Liver (tissue), 9 donors: ENCODE results near the gene SLC25A25. TPM values are rescaled to one million over a fixed set of nuclear protein-coding genes. Genes with fewer than 3 reads are reported as not detected.

Source experiments
- DNase-seq: peaks from one replicate; pipeline ENCODE4 v3.0.0-alpha.2; 2017; ENCODE audit warnings: low spot score
- H3K27ac ChIP-seq, 2 donors: one replicate each; pipeline ENCODE4 v1.7.0; 2013; ENCODE audit warnings: inconsistent platforms in 2 of 2, low read length in 2 of 2, control low read depth in 1 of 2, low read depth in 1 of 2, mild to moderate bottlenecking in 1 of 2
- H3K27me3 ChIP-seq, 4 donors: one replicate each; pipeline versions ENCODE4 v1.6.1 to v1.7.0; 2013; ENCODE audit warnings: low read length in 3 of 4, inconsistent platforms in 1 of 4, mild to moderate bottlenecking in 1 of 4, moderate library complexity in 1 of 4; ENCODE audit not compliant: control insufficient read depth in 4 of 4, insufficient read depth in 4 of 4
- H3K36me3 ChIP-seq, 4 donors: one replicate each; pipeline versions ENCODE4 v1.6.1 to v1.7.0; 2013; ENCODE audit warnings: low read length in 3 of 4, mild to moderate bottlenecking in 3 of 4, low read depth in 1 of 4, moderate library complexity in 1 of 4; ENCODE audit not compliant: control insufficient read depth in 4 of 4, insufficient read depth in 3 of 4
- H3K4me1 ChIP-seq, 4 donors: one replicate each; pipeline versions ENCODE4 v1.6.1 to v1.7.0; 2013; ENCODE audit warnings: low read length in 3 of 4, mild to moderate bottlenecking in 3 of 4, moderate library complexity in 1 of 4; ENCODE audit not compliant: control insufficient read depth in 4 of 4, insufficient read depth in 4 of 4
- H3K4me3 ChIP-seq, 3 donors: one replicate each; pipeline versions ENCODE4 v1.6.1 to v1.7.0; 2013; ENCODE audit warnings: low read length in 3 of 3, control low read depth in 1 of 3, low read depth in 1 of 3, mild to moderate bottlenecking in 1 of 3
- H3K9ac ChIP-seq, 2 donors: one replicate each; pipeline ENCODE4 v1.7.0; 2013; ENCODE audit warnings: low read length in 2 of 2, mild to moderate bottlenecking in 2 of 2, moderate library complexity in 2 of 2, control low read depth in 1 of 2, low read depth in 1 of 2
- H3K9me3 ChIP-seq, 4 donors: one replicate each; pipeline versions ENCODE4 v1.6.1 to v1.7.0; 2013; ENCODE audit warnings: low read length in 3 of 4; ENCODE audit not compliant: control insufficient read depth in 4 of 4
- CTCF ChIP-seq: fragments of 150-350 bp; IDR thresholded peaks from 2 replicates; pipeline ENCODE4 v1.5.1; 2017; ENCODE audit warnings: improper control_type of control experiment, low read depth, low read length; ENCODE audit not compliant: missing input control
- EGR1 ChIP-seq, 2 donors: IDR thresholded peaks; 2 replicates each; pipeline ENCODE4 v1.6.1; 2016 to 2018; ENCODE audit warnings: antibody characterized with exemption in 2 of 2, low read depth in 2 of 2
- FOXA1 ChIP-seq: IDR thresholded peaks from 2 replicates; pipeline ENCODE4 v1.6.1; 2016; ENCODE audit warnings: antibody characterized with exemption
- FOXA2 ChIP-seq: IDR thresholded peaks from 2 replicates; pipeline ENCODE4 v1.6.1; 2016; ENCODE audit warnings: antibody characterized with exemption
- GABPA ChIP-seq, 2 donors: IDR thresholded peaks in 1 of 2; conservative IDR thresholded peaks in 1 of 2; 2 replicates each; pipeline ENCODE4 v1.6.1; 2016; ENCODE audit warnings: antibody characterized with exemption in 2 of 2, mild to moderate bottlenecking in 1 of 2, moderate library complexity in 1 of 2
- HNF4A ChIP-seq, 2 donors: conservative IDR thresholded peaks; 2 replicates each; pipeline ENCODE4 v1.6.1; 2016; ENCODE audit warnings: antibody characterized with exemption in 2 of 2, mild to moderate bottlenecking in 2 of 2
- HNF4G ChIP-seq: IDR thresholded peaks from 2 replicates; pipeline ENCODE4 v1.6.1; 2016; ENCODE audit warnings: antibody characterized with exemption
- JUND ChIP-seq, 2 donors: IDR thresholded peaks; 2 replicates each; pipeline ENCODE4 v1.6.1; 2016; ENCODE audit warnings: antibody characterized with exemption in 2 of 2
- MAX ChIP-seq: IDR thresholded peaks from 2 replicates; pipeline ENCODE4 v1.6.1; 2016; ENCODE audit warnings: antibody characterized with exemption
- NR2F2 ChIP-seq: IDR thresholded peaks from 2 replicates; pipeline ENCODE4 v1.6.1; 2016; ENCODE audit warnings: antibody characterized with exemption
- RAD21 ChIP-seq, 2 donors: IDR thresholded peaks; 2 replicates each; pipeline ENCODE4 v1.6.1; 2016; ENCODE audit warnings: antibody characterized with exemption in 2 of 2, mild to moderate bottlenecking in 2 of 2
- REST ChIP-seq: IDR thresholded peaks from 2 replicates; pipeline ENCODE4 v1.6.1; 2016; ENCODE audit warnings: antibody characterized with exemption, mild to moderate bottlenecking
- RXRA ChIP-seq, 2 donors: IDR thresholded peaks; 2 replicates each; pipeline ENCODE4 v1.6.1; 2017 to 2018; ENCODE audit warnings: antibody characterized with exemption in 2 of 2, mild to moderate bottlenecking in 1 of 2
- SP1 ChIP-seq: IDR thresholded peaks from 2 replicates; pipeline ENCODE4 v1.6.1; 2018; ENCODE audit warnings: antibody characterized with exemption, mild to moderate bottlenecking
- TAF1 ChIP-seq: conservative IDR thresholded peaks from 2 replicates; pipeline ENCODE4 v1.6.1; 2016; ENCODE audit warnings: antibody characterized with exemption, mild to moderate bottlenecking
- YY1 ChIP-seq: IDR thresholded peaks from 2 replicates; pipeline ENCODE4 v1.6.1; 2016; ENCODE audit warnings: antibody characterized with exemption, mild to moderate bottlenecking
- WGBS: extraction: QIAGEN DNeasy Blood & Tissue Kit; methylation state at CpG from one replicate; pipeline ENCODE4 v1.1.7; 2013; 5-methylcytosine and 5-hydroxymethylcytosine counted together
- polyA plus RNA-seq, 2 donors: library from polyadenylated mRNA; stranded (reverse) in 1 of 2; unstranded in 1 of 2; fragments of 200-250 nt in 1 of 2; fragments of >200 nt in 1 of 2; fragmentation: Nextera tagmentation in 1 of 2; extraction: Ambion mirVana in 1 of 2; gene quantifications; one replicate each; pipeline versions ENCODE4 v1.2.1 to v1.2.3, GENCODE V29; 2013 to 2015
- total RNA-seq, 2 donors: library from RNA; depleted of rRNA; stranded (reverse); fragments of >200 nt; gene quantifications; one replicate each; pipeline ENCODE4 v1.2.3, GENCODE V29; 2014
- TF ChIP-seq, protein P1 (sequence below): IDR thresholded peaks from 2 replicates; pipeline ENCODE4 v1.6.1; 2016; ENCODE audit warnings: antibody characterized with exemption
- TF ChIP-seq, protein P2 (sequence below): IDR thresholded peaks from 2 replicates; pipeline ENCODE4 v1.6.1; 2016; ENCODE audit warnings: antibody characterized with exemption
- donor health status: healthy.
- donor health status: healthy.
- donor health status: healthy.
- donor health status: healthy.
- donor health status: healthy.

Gene SLC25A25
- total and polyA plus RNA-seq, 4 donors = 21.7 to 74.6 (median 39.3) TPM

DNA sequence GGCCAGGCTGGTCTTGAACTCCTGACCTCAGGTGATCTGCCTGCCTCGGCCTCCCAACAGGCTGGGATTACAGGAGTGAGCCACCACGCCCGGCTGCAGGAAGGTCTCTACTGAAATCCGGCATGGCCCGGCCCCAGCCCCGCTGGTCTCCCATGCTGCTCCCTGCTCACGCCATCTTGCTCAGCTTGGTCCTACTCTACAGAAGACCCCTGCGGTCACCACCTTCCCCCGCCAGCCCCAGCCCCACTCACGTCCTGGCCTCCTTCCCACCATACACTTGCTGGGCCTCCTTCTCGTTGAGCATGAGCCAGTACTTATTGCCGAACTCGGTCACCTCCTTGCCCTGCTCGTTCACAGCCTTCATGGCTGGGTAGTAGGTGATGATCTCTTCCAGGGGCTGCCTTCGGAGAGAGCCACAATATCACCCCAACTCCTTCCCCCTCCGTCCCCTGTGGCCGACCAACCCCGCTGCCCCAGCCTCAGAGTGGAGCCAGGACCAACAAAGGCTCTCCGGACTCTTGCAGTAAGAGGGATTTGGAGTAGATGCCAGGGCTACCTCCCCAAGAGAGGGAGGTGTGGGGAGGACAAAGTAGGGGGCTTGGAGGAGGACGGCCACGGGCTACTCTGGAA is 55.5 kb downstream of the SLC25A25 start:
- H3K36me3 ChIP-seq = peaks cover 3 to 24% (median 7%) of the 10 kb centered on the region in 4 donors
- DNase-seq = no peak
- H3K27ac ChIP-seq = no peak overlapping the region
- no peak for TF ChIP-seq GABPA (IDR thresholded peaks at IDR 0.05 in 1 of 2, conservative IDR thresholded peaks at IDR 0.05 in 1 of 2)
- TF ChIP-seq REST = no peak
- no peak for TF ChIP-seq YY1
- TF ChIP-seq JUND (IDR thresholded peaks at IDR 0.05) = no peak
- no peak for TF ChIP-seq HNF4G
- H3K4me1 ChIP-seq = peaks cover 6 to 26% (median 16%) of the 10 kb centered on the region in 4 donors
- no peak overlapping the region for H3K9ac ChIP-seq
- no peaks in the 10 kb centered on the region for H3K27me3 ChIP-seq
- no peaks in the 10 kb centered on the region for H3K9me3 ChIP-seq
- no peak overlapping the region for H3K4me3 ChIP-seq
- 96% methylated on average over 21 of the region's 21 CpGs for WGBS

- Histone ChIP-seq H3K9ac (no peak overlapping the region), H3K9me3 (no peaks in the 10 kb centered on the region), H3K27ac (no peak overlapping the region), H3K27me3 (no peaks in the 10 kb centered on the region), H3K4me1 (peaks cover 13 to 34% (median 23%) of the 10 kb centered on the region in 4 donors), H3K36me3 (peaks cover 3 to 24% (median 7%) of the 10 kb centered on the region in 4 donors), H3K4me3 (no peak overlapping the region)
- TF ChIP-seq HNF4A (conservative IDR thresholded peaks at IDR 0.05) (no peak), RAD21 (IDR thresholded peaks at IDR 0.05) (no peak), MAX (no peak), JUND (IDR thresholded peaks at IDR 0.05) (no peak), REST (no peak), EGR1 (IDR thresholded peaks at IDR 0.05; ENCODE audit: low read depth in 2 of 2) (no peak), FOXA1 (no peak), HNF4G (no peak), FOXA2 (no peak), NR2F2 (no peak), CTCF (no peak), TAF1 (no peak), GABPA (IDR thresholded peaks at IDR 0.05 in 1 of 2, conservative IDR thresholded peaks at IDR 0.05 in 1 of 2) (no peak), SP1 (no peak), RXRA (IDR thresholded peaks at IDR 0.05) (no peak)
- TF ChIP-seq, protein P1, sequence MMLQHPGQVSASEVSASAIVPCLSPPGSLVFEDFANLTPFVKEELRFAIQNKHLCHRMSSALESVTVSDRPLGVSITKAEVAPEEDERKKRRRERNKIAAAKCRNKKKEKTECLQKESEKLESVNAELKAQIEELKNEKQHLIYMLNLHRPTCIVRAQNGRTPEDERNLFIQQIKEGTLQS = no peak
- TF ChIP-seq, protein P2, sequence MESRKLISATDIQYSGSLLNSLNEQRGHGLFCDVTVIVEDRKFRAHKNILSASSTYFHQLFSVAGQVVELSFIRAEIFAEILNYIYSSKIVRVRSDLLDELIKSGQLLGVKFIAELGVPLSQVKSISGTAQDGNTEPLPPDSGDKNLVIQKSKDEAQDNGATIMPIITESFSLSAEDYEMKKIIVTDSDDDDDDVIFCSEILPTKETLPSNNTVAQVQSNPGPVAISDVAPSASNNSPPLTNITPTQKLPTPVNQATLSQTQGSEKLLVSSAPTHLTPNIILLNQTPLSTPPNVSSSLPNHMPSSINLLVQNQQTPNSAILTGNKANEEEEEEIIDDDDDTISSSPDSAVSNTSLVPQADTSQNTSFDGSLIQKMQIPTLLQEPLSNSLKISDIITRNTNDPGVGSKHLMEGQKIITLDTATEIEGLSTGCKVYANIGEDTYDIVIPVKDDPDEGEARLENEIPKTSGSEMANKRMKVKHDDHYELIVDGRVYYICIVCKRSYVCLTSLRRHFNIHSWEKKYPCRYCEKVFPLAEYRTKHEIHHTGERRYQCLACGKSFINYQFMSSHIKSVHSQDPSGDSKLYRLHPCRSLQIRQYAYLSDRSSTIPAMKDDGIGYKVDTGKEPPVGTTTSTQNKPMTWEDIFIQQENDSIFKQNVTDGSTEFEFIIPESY = no peak
- no peak for DNase-seq
- 89% methylated on average over 8 of the region's 8 CpGs for WGBS
These were observed 56.4 kb downstream of the SLC25A25 start for GRCh38 chr9:128124451-128124850.
